ENCODE measurements around the gene CCDC9. TPM values are rescaled to one million over a fixed set of nuclear protein-coding genes. Genes with fewer than 3 reads are reported as not detected.

Gene CCDC9
- 34.6 and 35.1 TPM in 2 replicates for total RNA-seq
- long read RNA-seq, result 0 reads

- TF ChIP-seq CTCF (IDR thresholded peaks at IDR 0.05), result no peak
- no peaks in the 10 kb centered on the region for H3K27me3 Mint-ChIP-seq (ENCODE audit: unreplicated experiment)
- H3K9me3 Mint-ChIP-seq (ENCODE audit: unreplicated experiment), result no peaks in the 10 kb centered on the region
- peaks cover 24% of the 10 kb centered on the region for H3K36me3 Mint-ChIP-seq (ENCODE audit: unreplicated experiment)
- H3K27ac Mint-ChIP-seq (ENCODE audit: unreplicated experiment), result peak within 1 kb of the TSS; percentile 99
- H3K4me1 Mint-ChIP-seq (ENCODE audit: unreplicated experiment), result peaks cover 48% of the 10 kb centered on the region
- peak; percentile 99 for DNase-seq (ENCODE audit: extremely low spot score, unreplicated experiment)
- peak within 1 kb of the TSS; percentile 90 for H3K4me3 Mint-ChIP-seq (ENCODE audit: unreplicated experiment)
Measured at GRCh38 chr19:47255879-47256692, at the start of gene CCDC9. Gene CCDC9 (plus strand): TSS chr19:47256525. CDS start chr19:47258401, 1,876 bp downstream.

GRCh38 chr19:47209319-47210179 is 46.8 kb upstream of the CCDC9 start:
- H3K4me1 Mint-ChIP-seq (ENCODE audit: unreplicated experiment), result peaks cover 12% of the 10 kb centered on the region
- H3K27ac Mint-ChIP-seq (ENCODE audit: unreplicated experiment), result peak overlapping the region; percentile 97
- no peaks in the 10 kb centered on the region for H3K27me3 Mint-ChIP-seq (ENCODE audit: unreplicated experiment)
- no peak for TF ChIP-seq CTCF (IDR thresholded peaks at IDR 0.05)
- no peak for DNase-seq (ENCODE audit: extremely low spot score, unreplicated experiment)
- no peak overlapping the region for H3K4me3 Mint-ChIP-seq (ENCODE audit: unreplicated experiment)
- H3K9me3 Mint-ChIP-seq (ENCODE audit: unreplicated experiment), result no peaks in the 10 kb centered on the region
- H3K36me3 Mint-ChIP-seq (ENCODE audit: unreplicated experiment), result peaks cover 26% of the 10 kb centered on the region

GRCh38 chr19:47210180-47210490 is 46.2 kb upstream of the CCDC9 start:
- no peaks in the 10 kb centered on the region for H3K27me3 Mint-ChIP-seq (ENCODE audit: unreplicated experiment)
- no peak for DNase-seq (ENCODE audit: extremely low spot score, unreplicated experiment)
- H3K4me3 Mint-ChIP-seq (ENCODE audit: unreplicated experiment), result no peak overlapping the region
- H3K27ac Mint-ChIP-seq (ENCODE audit: unreplicated experiment), result peak overlapping the region; percentile 97
- H3K4me1 Mint-ChIP-seq (ENCODE audit: unreplicated experiment), result peaks cover 12% of the 10 kb centered on the region
- TF ChIP-seq CTCF (IDR thresholded peaks at IDR 0.05), result no peak
- peaks cover 26% of the 10 kb centered on the region for H3K36me3 Mint-ChIP-seq (ENCODE audit: unreplicated experiment)
- H3K9me3 Mint-ChIP-seq (ENCODE audit: unreplicated experiment), result no peaks in the 10 kb centered on the region

- Mint-ChIP-seq H3K36me3 (ENCODE audit: unreplicated experiment) (peaks cover 26% of the 10 kb centered on the region), H3K4me3 (ENCODE audit: unreplicated experiment) (no peak overlapping the region), H3K9me3 (ENCODE audit: unreplicated experiment) (no peaks in the 10 kb centered on the region), H3K27ac (ENCODE audit: unreplicated experiment) (peak overlapping the region; percentile 97), H3K27me3 (ENCODE audit: unreplicated experiment) (no peaks in the 10 kb centered on the region), H3K4me1 (ENCODE audit: unreplicated experiment) (peaks cover 12% of the 10 kb centered on the region)
- TF ChIP-seq CTCF (IDR thresholded peaks at IDR 0.05), result peak; percentile 83
- DNase-seq (ENCODE audit: extremely low spot score, unreplicated experiment), result peak; percentile 91
Measured at GRCh38 chr19:47210689-47211316, 45.5 kb upstream of the CCDC9 start.

All from osteocyte (in vitro differentiated cells).